Breast epithelium (tissue), 3 donors: ENCODE results near the gene TIAM2.

Source experiments
- CTCF ChIP-seq, 3 donors: fragments of 450-650 bp; IDR thresholded peaks; one replicate each; pipeline ENCODE4 v1.5.1; 2016 to 2017; ENCODE audit warnings: antibody characterized with exemption in 3 of 3, mild to moderate bottlenecking in 3 of 3, moderate library complexity in 3 of 3
- POLR2A ChIP-seq: fragments of 450-650 bp; IDR thresholded peaks from one replicate; pipeline ENCODE4 v1.6.1; 2016; ENCODE audit warnings: antibody characterized with exemption, mild to moderate bottlenecking, moderate library complexity

GRCh38 chr6:155004017-155004416 lies 8.9 kb downstream of the TIAM2 start:
- no peak for TF ChIP-seq CTCF (IDR thresholded peaks at IDR 0.05)
- no peak for TF ChIP-seq POLR2A
